Endothelial cell of umbilical vein (primary cell): ENCODE results near the gene CLRN3. TPM values are rescaled to one million over a fixed set of nuclear protein-coding genes. Genes with fewer than 3 reads are reported as not detected.

ENCODE experiments used
- BruUV-seq: library from RNA; stranded (reverse); fragments of 400-500 nt; replicated peaks from 2 replicates; lab custom pipeline; 2021; lab: Mats Ljungman, UMichigan
- CTCF ChIA-PET: fragments of 300-600, 350-600 bp; sonication (Branson Sonifier 250); formaldehyde crosslinking; loops from one replicate; lab custom pipeline; 2021; ENCODE audit warnings: antibody characterized with exemption, inconsistent platforms; lab: Charles Lee
- POLR2A ChIA-PET: fragments of 300-600, 350-600 bp; sonication (Branson Sonifier 250); formaldehyde crosslinking; loops from one replicate; lab custom pipeline; 2021; ENCODE audit warnings: antibody characterized with exemption, inconsistent platforms; lab: Charles Lee
- DNase-seq: peaks from one replicate; pipeline ENCODE4 v3.0.0-alpha.2; 2011; ENCODE audit warnings: low read depth, low spot score
- FAIRE-seq: peaks from 2 replicates; lab custom pipeline; 2011; peaks lifted over from hg19 to GRCh38; lab: Jason Lieb, UNC
- H2AFZ ChIP-seq: 2 replicates; pipeline ENCODE4 v1.6.0; 2012; ENCODE audit warnings: low read depth, low read length, control low read depth, inconsistent platforms
- H3K27ac ChIP-seq: 2 replicates; pipeline ENCODE4 v1.5.1; 2011; ENCODE audit warnings: low read depth, mild to moderate bottlenecking, control low read depth, low read length, moderate library complexity; ENCODE audit not compliant: insufficient read depth
- H3K27me3 ChIP-seq, 2 experiments: 2 replicates each; pipeline versions ENCODE4 v1.6.0 to v1.6.1; 2011; ENCODE audit warnings: low read length in 2 of 2, mixed read lengths in 1 of 2; ENCODE audit not compliant: control insufficient read depth in 2 of 2, insufficient read depth in 2 of 2
- H3K36me3 ChIP-seq, 2 experiments: 2 replicates in 1 of 2; 3 replicates in 1 of 2; pipeline ENCODE4 v1.5.1; 2011; ENCODE audit warnings: low read length in 2 of 2, mild to moderate bottlenecking in 1 of 2, moderate library complexity in 1 of 2; ENCODE audit not compliant: control insufficient read depth in 2 of 2, insufficient read depth in 2 of 2; ENCODE audit errors: extremely low read depth in 1 of 2
- H3K4me1 ChIP-seq: 3 replicates; pipeline ENCODE4 v1.5.1; 2011; ENCODE audit warnings: mild to moderate bottlenecking, low read length; ENCODE audit not compliant: control insufficient read depth, insufficient read depth; ENCODE audit errors: extremely low read depth
- H3K4me2 ChIP-seq: 2 replicates; pipeline ENCODE4 v1.6.1; 2011; ENCODE audit warnings: low read length, control low read depth, mixed read lengths; ENCODE audit not compliant: insufficient read depth
- H3K4me3 ChIP-seq, 3 experiments: fragments of 200-600 bp in 1 of 3; sonication (generic), shearing (Covaris generic) in 1 of 3; replicated peaks in 1 of 3; 2 replicates each; pipeline ENCODE4 v1.5.1; 2011 to 2016; ENCODE audit warnings: control low read depth in 3 of 3, low read length in 3 of 3, mild to moderate bottlenecking in 2 of 3, inconsistent platforms in 1 of 3, low read depth in 1 of 3, moderate library complexity in 1 of 3; ENCODE audit not compliant: insufficient read depth in 1 of 3
- H3K79me2 ChIP-seq: 2 replicates; pipeline ENCODE4 v1.6.0; 2012; ENCODE audit warnings: low read length, inconsistent platforms; ENCODE audit not compliant: control insufficient read depth, insufficient read depth
- H3K9ac ChIP-seq: replicated peaks from 2 replicates; pipeline ENCODE3; 2011; ENCODE audit warnings: low read length, control low read depth; ENCODE audit not compliant: insufficient read depth; ENCODE audit errors: extremely low read depth
- H3K9me1 ChIP-seq: replicated peaks from 3 replicates; pipeline ENCODE4 v1.6.0; 2011; ENCODE audit warnings: mild to moderate bottlenecking, low read length; ENCODE audit not compliant: control insufficient read depth, insufficient read depth; ENCODE audit errors: extremely low read depth
- H3K9me3 ChIP-seq: replicated peaks from 2 replicates; pipeline ENCODE4 v1.5.1; 2012; ENCODE audit warnings: low read length, inconsistent platforms; ENCODE audit not compliant: control insufficient read depth, insufficient read depth
- H4K20me1 ChIP-seq: replicated peaks from 2 replicates; pipeline ENCODE3; 2011; ENCODE audit warnings: mild to moderate bottlenecking, low read length; ENCODE audit not compliant: control insufficient read depth, insufficient read depth; ENCODE audit errors: extremely low read depth
- EZH2 ChIP-seq: IDR thresholded peaks from 2 replicates; pipeline ENCODE4 v1.6.1; 2012; ENCODE audit warnings: borderline replicate concordance, low read depth, mild to moderate bottlenecking, moderate library complexity, low read length, inconsistent platforms; ENCODE audit not compliant: severe bottlenecking
- FOS ChIP-seq: IDR thresholded peaks from 2 replicates; pipeline ENCODE4 v1.6.1; 2011; ENCODE audit warnings: mild to moderate bottlenecking, low read length, moderate library complexity, borderline replicate concordance; ENCODE audit not compliant: insufficient read depth
- GATA2 ChIP-seq: IDR thresholded peaks from 2 replicates; pipeline ENCODE4 v1.7.0; 2011; ENCODE audit warnings: low read depth, mild to moderate bottlenecking, moderate library complexity, mixed read lengths, low read length; ENCODE audit not compliant: insufficient read length, insufficient read depth
- JUN ChIP-seq: IDR thresholded peaks from 2 replicates; pipeline ENCODE4 v1.6.1; 2011; ENCODE audit warnings: borderline replicate concordance, low read depth; ENCODE audit not compliant: insufficient read length, insufficient read depth
- MYC ChIP-seq: IDR thresholded peaks from one replicate; pipeline ENCODE4 v1.6.1; 2011; ENCODE audit warnings: mild to moderate bottlenecking, low read depth, low read length
- POLR2A ChIP-seq: IDR thresholded peaks from 2 replicates; pipeline ENCODE4 v1.6.1; 2012; ENCODE audit warnings: low read depth, mild to moderate bottlenecking, control low read depth, low read length
- POLR2AphosphoS5 ChIP-seq: IDR thresholded peaks from 2 replicates; pipeline ENCODE4 v1.6.1; 2012; ENCODE audit warnings: low read depth, mild to moderate bottlenecking, control low read depth, low read length, moderate library complexity; ENCODE audit not compliant: insufficient read depth
- dilution Hi-C: fragments of 300-500 bp; cut with MboI; formaldehyde crosslinking; loops from one replicate; pipeline ENCODE4 v1.15.0; 2019; ENCODE audit warnings: low sequenced_read_pairs; ENCODE audit not compliant: extremely low pct_ligation_motif_present
- intact Hi-C: fragments of 100-400 bp; cut with micrococcal nuclease; formaldehyde crosslinking; loops from one replicate; pipeline ENCODE4 v1.10.0; 2022
- polyA plus RNA-seq, 4 experiments: library from polyadenylated mRNA; depleted of rRNA in 3 of 4; stranded (reverse) in 3 of 4; unstranded in 1 of 4; fragments of >200 nt; gene quantifications; 2 replicates each; pipeline versions ENCODE4 v1.2.1 to v1.2.3, GENCODE V29; 2011 to 2012; ENCODE audit warnings: missing spikeins in 1 of 4
- total RNA-seq: library from RNA; stranded (reverse); gene quantifications from 2 replicates; pipeline ENCODE4 v1.2.3, GENCODE V29; 2021
- TF ChIP-seq, protein P1 (sequence below): IDR thresholded peaks from 2 replicates; pipeline ENCODE4 v1.6.1; 2011; ENCODE audit not compliant: insufficient read depth, insufficient read length
- TF ChIP-seq, protein P2 (sequence below), 2 donors: IDR thresholded peaks; 1 replicate in 1 of 2; 2 replicates in 1 of 2; pipeline ENCODE4 v1.5.1; 2011; ENCODE audit warnings: low read length in 2 of 2, mild to moderate bottlenecking in 2 of 2, moderate library complexity in 2 of 2, control low read depth in 1 of 2, inconsistent platforms in 1 of 2, low read depth in 1 of 2; ENCODE audit not compliant: insufficient read depth in 1 of 2; ENCODE audit errors: extremely low read depth in 1 of 2

Gene CLRN3
- total and polyA plus RNA-seq, 2 donors (not counting 3 experiments of a cell fraction or from before 2014, with no cell fraction given): 0.07 TPM; not detected in 1

DNA sequence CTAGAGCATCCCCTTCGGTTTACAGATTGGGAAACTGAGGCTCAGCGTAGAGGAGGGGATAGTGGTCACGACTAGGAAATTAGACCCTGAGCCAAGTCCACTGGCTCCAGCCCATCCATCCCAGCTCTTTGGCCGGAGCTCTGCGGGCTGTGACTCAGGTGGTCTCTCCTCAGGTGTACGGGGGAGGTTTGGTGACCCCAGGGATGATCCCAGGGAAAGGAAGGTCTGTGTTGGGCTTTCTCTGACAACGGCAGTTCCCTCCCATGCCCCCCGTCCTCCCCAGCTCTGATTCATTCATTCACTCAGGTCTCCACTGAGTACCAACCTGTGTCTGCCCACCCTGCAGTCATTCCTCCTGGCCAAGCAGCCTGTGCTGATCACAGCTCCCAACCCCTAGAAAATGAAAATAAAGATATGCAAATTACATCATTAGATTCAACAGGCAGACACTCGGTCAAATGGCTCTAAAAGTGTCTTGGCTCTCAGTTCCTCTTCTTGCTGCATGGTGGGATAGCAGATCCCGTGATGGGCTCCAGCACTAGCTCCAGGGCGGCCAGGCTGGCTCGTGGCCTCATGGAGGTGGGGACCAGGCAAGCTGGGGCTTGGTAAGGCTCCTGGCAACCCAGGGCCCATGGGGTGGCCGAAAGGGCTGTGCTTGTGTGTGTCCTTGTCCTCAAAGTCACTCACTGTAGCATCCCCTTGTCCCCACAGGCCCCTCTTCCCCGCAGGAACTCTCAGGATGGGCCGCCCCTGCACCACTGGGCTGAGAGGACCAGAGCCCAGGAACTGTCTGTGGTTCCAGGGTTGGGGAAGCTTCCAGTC, 37.8 kb downstream of the CLRN3 start:
- DNase-seq: no peak
- POLR2A ChIA-PET: no interaction called here

More for the DNA sequence above, 37.8 kb downstream of the CLRN3 start:
- dilution Hi-C loops (no loop called here), intact Hi-C loops (loop anchor here (1.0 to 10.0 kb wide), 6 partner anchors 139 to 610 kb away; no protein-coding TSS in a partner anchor)
- no TSS peak for BruUV-seq
- no peak for FAIRE-seq
- Histone ChIP-seq H2AFZ (no peak overlapping the region), H3K4me3 (no peak overlapping the region), H3K27ac (no peak overlapping the region), H3K4me1 (no peaks in the 10 kb centered on the region), H3K27me3 (no peaks in the 10 kb centered on the region), H3K79me2 (no peaks in the 10 kb centered on the region), H3K4me2 (no peak overlapping the region), H4K20me1 (no peaks in the 10 kb centered on the region), H3K9me3 (no peaks in the 10 kb centered on the region), H3K36me3 (no peaks in the 10 kb centered on the region), H3K9ac (no peak overlapping the region), H3K9me1 (no peaks in the 10 kb centered on the region)
- CTCF ChIA-PET: interaction anchor here (0.6 to 3.6 kb wide), 27 partner anchors 8 to 1987 kb away, joined by 3 to 67 read pairs (median 5); no protein-coding TSS in a partner anchor
- TF ChIP-seq POLR2AphosphoS5 (no peak), FOS (no peak), POLR2A (no peak), JUN (no peak), GATA2 (no peak), MYC (no peak), EZH2 (no peak)
- TF ChIP-seq, protein P1, sequence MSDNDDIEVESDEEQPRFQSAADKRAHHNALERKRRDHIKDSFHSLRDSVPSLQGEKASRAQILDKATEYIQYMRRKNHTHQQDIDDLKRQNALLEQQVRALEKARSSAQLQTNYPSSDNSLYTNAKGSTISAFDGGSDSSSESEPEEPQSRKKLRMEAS: no peak
- TF ChIP-seq, protein P2, sequence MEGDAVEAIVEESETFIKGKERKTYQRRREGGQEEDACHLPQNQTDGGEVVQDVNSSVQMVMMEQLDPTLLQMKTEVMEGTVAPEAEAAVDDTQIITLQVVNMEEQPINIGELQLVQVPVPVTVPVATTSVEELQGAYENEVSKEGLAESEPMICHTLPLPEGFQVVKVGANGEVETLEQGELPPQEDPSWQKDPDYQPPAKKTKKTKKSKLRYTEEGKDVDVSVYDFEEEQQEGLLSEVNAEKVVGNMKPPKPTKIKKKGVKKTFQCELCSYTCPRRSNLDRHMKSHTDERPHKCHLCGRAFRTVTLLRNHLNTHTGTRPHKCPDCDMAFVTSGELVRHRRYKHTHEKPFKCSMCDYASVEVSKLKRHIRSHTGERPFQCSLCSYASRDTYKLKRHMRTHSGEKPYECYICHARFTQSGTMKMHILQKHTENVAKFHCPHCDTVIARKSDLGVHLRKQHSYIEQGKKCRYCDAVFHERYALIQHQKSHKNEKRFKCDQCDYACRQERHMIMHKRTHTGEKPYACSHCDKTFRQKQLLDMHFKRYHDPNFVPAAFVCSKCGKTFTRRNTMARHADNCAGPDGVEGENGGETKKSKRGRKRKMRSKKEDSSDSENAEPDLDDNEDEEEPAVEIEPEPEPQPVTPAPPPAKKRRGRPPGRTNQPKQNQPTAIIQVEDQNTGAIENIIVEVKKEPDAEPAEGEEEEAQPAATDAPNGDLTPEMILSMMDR (IDR thresholded peaks at IDR 0.05; ENCODE audit: extremely low read depth in 1 of 2, insufficient read depth in 1 of 2, low read depth in 1 of 2, low read length in 2 of 2): no peak
